ENCODE data around the gene TRIM51G.
"Not testable (repeated sequence)": the region's sequence is repeated elsewhere in the genome, so short reads cannot be mapped to it uniquely, and the experiment has no call there.

Gene TRIM51G

DNA sequence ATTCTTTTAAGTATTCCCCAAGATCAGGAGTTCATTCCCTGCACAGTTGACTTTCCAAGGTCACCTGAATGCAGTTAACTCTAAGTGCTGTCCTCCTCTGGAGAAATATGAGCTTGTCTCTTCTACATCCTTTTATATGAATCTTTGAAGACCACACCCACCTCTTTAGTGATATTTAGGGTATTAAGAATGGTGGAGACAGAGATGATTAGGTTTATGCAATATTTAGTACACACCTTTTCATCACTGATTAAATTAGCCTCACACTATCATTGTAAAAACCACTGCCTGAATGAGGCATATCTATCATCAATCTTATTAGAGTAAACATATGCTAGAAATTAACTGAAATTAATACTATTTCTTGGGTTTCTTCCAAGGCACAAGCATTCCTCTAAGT, at the start of gene TRIM51G:
Gene TRIM51G, minus strand, starts transcription at position 101 of the 400 bp plus-strand sequence. CDS start 2,190 bp downstream, outside the sequence.
- not testable (repeated sequence) for DNase-seq (ENCODE audit: low read depth)

DNA sequence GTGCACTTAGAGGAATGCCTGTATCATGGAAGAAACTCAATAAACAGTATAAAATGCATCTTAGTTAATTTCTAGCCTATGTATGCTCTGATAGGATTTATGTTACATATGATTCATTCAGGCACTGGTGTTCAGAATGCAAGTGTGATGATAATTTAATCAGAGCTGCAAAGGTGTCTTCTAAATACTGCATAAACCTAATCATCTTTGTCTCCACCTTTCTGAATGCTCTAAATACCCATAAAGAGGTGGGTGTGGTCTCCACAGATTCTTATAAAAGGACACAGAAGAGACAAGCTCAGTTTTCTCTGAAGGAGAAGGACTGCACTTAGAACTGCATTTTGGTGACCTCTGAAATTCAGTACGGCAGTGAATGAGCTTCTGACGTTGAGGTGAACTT, 44.8 kb upstream of the TRIM51G start, which contains the start of gene TRIM49B:
Gene TRIM49B, plus strand, starts transcription at position 301 of the 400 bp plus-strand sequence. CDS start 2,777 bp downstream, outside the sequence.
- DNase-seq (ENCODE audit: low read depth): not testable (repeated sequence)

DNA sequence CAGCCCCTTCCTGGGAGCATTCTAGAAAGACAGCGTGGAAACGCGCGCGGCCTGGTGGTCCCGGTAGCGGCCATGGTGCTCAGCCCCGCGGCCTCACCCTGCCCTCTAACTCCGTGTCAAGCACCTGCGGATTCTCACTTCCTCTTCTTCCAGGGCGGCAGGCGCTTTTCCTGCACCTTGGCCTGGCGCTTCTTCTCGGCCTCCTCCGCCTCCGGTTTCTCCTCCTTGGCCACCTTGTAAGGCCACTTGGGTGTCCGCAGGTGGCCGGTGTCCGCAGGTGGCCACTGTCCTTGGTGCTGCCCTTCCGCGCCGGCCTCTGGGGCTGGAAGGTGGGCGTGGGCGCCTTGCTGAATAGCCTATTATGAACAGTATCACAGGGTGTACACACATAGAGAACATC, 15.1 kb downstream of the TRIM51G start:
- DNase-seq (ENCODE audit: low read depth): not testable (repeated sequence)

- DNase-seq (ENCODE audit: low read depth): not testable (repeated sequence)
Observed at GRCh38 chr11:48955315-48956049, 28.2 kb downstream of the TRIM51G start.

DNA sequence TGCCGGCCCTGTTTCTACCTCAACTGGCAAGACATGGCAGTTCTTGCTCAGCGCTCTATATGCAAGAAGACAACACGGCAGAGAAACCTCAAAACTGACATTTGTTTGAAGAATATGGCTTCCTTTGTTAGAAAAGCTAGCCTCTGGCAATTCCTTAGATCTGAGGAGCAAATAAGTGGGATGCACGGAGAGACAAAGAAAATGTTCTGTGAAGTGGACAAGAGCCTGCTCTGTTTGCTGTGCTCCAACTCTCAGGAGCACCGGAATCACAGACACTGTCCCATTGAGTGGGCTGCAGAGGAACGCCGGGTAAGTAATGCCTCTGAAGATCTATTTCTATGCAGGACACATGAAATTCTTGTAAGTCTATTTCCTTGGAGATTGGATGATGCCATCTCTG, 37.9 kb downstream of the TRIM51G start:
- not testable (repeated sequence) for DNase-seq (ENCODE audit: low read depth)
